PC-3 (cell line): ENCODE measurements around the gene EDRF1.

Source experiments
- EZH2 ChIP-seq: fragments of 300-600 bp; sonication (generic); IDR thresholded peaks from one replicate; pipeline ENCODE4 v1.6.1; 2017; ENCODE audit warnings: antibody characterized with exemption, mild to moderate bottlenecking, low read length; ENCODE audit not compliant: unreplicated experiment
- EZH2phosphoT487 ChIP-seq: fragments of 300-600 bp; sonication (generic); IDR thresholded peaks from 2 replicates; pipeline ENCODE4 v1.6.1; 2018; ENCODE audit warnings: mild to moderate bottlenecking, antibody characterized with exemption, low read length, borderline replicate concordance
- TF ChIP-seq, protein P1 (sequence below): fragments of 300-600 bp; sonication (generic); conservative IDR thresholded peaks from 2 replicates; pipeline ENCODE4 v1.5.1; 2017; ENCODE audit warnings: antibody characterized with exemption, low read depth, mild to moderate bottlenecking, low read length

DNA sequence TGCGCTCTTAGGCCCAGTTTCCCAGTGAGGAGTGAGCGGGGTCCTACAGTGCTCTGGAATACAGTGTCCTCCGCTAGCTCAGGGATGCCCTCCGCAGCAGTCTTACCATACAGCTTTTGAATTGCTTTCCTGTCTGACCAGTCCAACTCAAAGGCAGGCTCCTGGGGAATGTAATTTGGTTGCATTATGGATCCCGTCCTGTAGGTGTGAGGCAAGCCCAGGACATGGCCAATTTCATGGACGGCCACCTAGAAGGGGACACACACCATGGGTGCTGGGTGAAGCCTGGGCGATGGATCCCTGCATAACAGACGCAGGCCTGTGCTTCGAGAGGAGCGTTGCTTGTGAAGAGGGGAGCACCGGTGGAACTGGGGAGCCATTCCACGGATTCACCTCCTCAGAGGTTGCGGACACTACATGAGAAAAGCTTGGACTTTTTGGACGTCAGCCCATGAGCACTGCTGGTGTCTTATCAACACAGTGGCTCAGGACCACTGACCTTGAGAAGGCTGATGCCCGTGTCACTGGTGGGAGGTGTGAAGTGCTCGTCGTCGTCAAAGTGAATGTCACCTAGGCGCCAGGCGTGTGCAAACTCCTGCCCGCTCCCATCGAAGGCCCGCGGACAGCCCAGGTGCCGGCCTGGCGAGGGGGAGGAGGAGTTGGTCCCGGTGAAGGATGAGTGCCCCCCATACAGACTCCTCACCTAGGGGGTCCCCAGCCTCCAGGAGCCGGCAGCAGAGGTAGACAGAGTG, 52.8 kb downstream of the EDRF1 start:
- TF ChIP-seq EZH2phosphoT487 (no peak), EZH2 (no peak)
- TF ChIP-seq, protein P1, sequence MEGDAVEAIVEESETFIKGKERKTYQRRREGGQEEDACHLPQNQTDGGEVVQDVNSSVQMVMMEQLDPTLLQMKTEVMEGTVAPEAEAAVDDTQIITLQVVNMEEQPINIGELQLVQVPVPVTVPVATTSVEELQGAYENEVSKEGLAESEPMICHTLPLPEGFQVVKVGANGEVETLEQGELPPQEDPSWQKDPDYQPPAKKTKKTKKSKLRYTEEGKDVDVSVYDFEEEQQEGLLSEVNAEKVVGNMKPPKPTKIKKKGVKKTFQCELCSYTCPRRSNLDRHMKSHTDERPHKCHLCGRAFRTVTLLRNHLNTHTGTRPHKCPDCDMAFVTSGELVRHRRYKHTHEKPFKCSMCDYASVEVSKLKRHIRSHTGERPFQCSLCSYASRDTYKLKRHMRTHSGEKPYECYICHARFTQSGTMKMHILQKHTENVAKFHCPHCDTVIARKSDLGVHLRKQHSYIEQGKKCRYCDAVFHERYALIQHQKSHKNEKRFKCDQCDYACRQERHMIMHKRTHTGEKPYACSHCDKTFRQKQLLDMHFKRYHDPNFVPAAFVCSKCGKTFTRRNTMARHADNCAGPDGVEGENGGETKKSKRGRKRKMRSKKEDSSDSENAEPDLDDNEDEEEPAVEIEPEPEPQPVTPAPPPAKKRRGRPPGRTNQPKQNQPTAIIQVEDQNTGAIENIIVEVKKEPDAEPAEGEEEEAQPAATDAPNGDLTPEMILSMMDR = no peak
